ENCODE results near the gene PDHB. TPM values are rescaled to one million over a fixed set of nuclear protein-coding genes. Genes with fewer than 3 reads are reported as not detected.

The PDHB gene
- total RNA-seq, 4 donors from 2014 or later: 51.5 to 139 (median 77.0) TPM

DNA sequence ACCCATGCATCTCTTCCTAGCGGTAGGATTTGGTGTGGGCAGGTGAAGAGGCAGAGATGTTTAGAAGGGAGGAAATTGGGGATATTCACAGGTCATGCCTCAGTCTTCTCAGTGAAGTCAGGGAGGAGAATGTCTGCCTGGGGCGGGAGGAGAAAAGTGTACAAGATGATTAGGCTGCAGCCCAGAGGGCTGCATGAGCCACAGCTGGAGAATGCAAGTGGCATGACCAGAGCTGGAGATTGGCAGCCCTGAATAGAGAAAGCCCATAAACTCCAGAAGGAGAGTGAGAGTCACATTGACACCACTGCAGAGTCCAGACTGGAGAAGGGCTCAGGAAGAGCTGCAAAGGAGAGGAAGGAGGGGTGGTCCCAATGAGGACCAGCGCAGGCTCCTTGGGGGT, 22.6 kb downstream of the PDHB start:
- intact Hi-C loops (cut with DNase I): loop anchor here (5.0 kb wide), 1 partner anchor 89 kb away; no protein-coding TSS in a partner anchor
- Histone ChIP-seq H3K27ac (no peak overlapping the region), H3K36me3 (peaks cover 31 to 37% of the 10 kb centered on the region in 2 donors), H3K4me1 (peaks cover 3 to 6% of the 10 kb centered on the region in 2 donors), H3K9me3 (no peaks in the 10 kb centered on the region), H3K27me3 (no peaks in the 10 kb centered on the region), H3K4me3 (replicated peaks in 1 of 3) (no peak overlapping the region)
- DNase-seq: no peak
- 83 to 96% methylated on average over 3 of the region's 3 CpGs for WGBS, 2 donors
- TF ChIP-seq, protein P1, sequence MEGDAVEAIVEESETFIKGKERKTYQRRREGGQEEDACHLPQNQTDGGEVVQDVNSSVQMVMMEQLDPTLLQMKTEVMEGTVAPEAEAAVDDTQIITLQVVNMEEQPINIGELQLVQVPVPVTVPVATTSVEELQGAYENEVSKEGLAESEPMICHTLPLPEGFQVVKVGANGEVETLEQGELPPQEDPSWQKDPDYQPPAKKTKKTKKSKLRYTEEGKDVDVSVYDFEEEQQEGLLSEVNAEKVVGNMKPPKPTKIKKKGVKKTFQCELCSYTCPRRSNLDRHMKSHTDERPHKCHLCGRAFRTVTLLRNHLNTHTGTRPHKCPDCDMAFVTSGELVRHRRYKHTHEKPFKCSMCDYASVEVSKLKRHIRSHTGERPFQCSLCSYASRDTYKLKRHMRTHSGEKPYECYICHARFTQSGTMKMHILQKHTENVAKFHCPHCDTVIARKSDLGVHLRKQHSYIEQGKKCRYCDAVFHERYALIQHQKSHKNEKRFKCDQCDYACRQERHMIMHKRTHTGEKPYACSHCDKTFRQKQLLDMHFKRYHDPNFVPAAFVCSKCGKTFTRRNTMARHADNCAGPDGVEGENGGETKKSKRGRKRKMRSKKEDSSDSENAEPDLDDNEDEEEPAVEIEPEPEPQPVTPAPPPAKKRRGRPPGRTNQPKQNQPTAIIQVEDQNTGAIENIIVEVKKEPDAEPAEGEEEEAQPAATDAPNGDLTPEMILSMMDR (IDR thresholded peaks at IDR 0.05): no peak
- TF ChIP-seq POLR2A (IDR thresholded peaks at IDR 0.05): no peak

DNA sequence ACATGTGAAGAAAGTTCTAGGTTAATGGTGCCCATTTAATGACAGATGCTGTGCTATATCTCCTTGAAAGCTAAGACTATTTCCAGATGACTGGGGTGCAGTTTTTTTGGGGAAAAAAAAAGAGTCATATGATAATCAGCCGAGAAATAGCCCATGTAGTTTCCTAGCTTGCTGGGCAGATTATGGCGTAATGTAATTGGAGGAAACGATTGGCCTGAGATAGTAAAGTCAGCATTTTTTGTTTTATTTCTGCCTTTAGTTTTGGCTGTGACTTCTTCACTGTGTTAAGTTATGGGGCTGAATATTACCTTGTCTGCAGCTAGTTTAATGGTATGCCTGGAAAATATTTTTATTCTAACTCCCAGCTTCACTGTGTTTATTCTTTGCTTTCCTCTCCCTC, 24.0 kb downstream of the PDHB start:
- 90% methylated on average over 3 of the region's 3 CpGs for WGBS, 2 donors
- TF ChIP-seq POLR2A (IDR thresholded peaks at IDR 0.05): no peak
- TF ChIP-seq, protein P1 (IDR thresholded peaks at IDR 0.05): no peak
- peaks cover 31 to 37% of the 10 kb centered on the region in 2 donors for H3K36me3 ChIP-seq

DNA sequence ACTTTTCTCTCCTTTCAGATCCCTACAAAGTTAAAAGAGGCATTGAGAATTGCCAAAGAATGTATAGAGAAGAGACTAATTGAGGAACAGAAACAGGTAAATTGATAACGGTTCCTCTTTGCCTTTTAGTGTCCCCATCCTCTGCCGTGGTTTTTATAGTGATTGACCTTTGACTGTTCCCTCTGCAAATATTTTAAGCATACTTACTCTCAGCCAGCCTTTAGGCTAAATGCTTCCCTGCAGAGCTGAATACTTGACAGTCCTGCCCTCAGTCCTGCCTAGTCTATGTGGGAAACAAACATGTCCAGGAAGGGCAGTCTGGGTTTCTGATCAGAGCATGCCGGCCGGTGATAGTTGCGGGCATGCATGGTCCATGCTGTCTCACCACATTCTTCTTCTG, 24.7 kb downstream of the PDHB start:
- Histone ChIP-seq H3K36me3 (peaks cover 31 to 37% of the 10 kb centered on the region in 2 donors), H3K4me3 (replicated peaks in 1 of 3) (no peak overlapping the region), H3K9me3 (no peaks in the 10 kb centered on the region), H3K4me1 (peaks cover 3 to 13% of the 10 kb centered on the region in 2 donors), H3K27me3 (no peaks in the 10 kb centered on the region), H3K27ac (no peak overlapping the region)
- intact Hi-C loops (cut with DNase I): no loop called here
- WGBS, 2 donors: 76 to 78% methylated on average over 5 of the region's 5 CpGs
- DNase-seq: no peak
- no peak for TF ChIP-seq POLR2A (IDR thresholded peaks at IDR 0.05)
- TF ChIP-seq, protein P1 (IDR thresholded peaks at IDR 0.05): no peak

More for the DNA sequence above, 24.0 kb downstream of the PDHB start:
- Histone ChIP-seq H3K9me3 (no peaks in the 10 kb centered on the region), H3K27me3 (no peaks in the 10 kb centered on the region), H3K27ac (no peak overlapping the region), H3K4me3 (replicated peaks in 1 of 3) (no peak overlapping the region), H3K4me1 (peaks cover 3 to 11% of the 10 kb centered on the region in 2 donors)
- no peak for DNase-seq
- intact Hi-C loops (cut with DNase I): loop anchor here (5.0 kb wide), 1 partner anchor 87 kb away; no protein-coding TSS in a partner anchor

DNA sequence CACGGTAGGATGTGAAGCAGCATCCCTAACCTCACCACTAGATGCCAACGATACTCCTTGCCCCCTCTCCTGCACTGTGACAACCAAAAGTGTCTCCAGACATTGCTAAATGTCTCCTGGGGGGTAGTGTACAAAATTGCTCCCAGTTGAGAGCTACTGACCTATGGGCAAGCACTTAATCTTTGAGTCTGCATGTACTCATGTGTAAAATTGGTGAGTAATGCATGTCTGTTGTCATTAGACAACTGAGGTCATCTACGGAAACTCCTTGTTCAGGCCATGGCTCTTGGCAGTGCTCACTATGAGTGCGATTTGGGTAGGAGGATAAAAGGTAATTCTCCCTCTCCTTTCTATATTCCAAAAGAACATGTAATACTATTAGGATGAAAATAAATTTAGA, 29.2 kb downstream of the PDHB start:
- WGBS, 2 donors: 44 to 50% methylated on average over 4 of the region's 4 CpGs
- Histone ChIP-seq H3K9me3 (no peaks in the 10 kb centered on the region), H3K27me3 (no peaks in the 10 kb centered on the region), H3K36me3 (peaks cover 8 to 24% of the 10 kb centered on the region in 2 donors), H3K27ac (peak overlapping the region; percentile 21 to 66 (median 40)), H3K4me3 (replicated peaks in 1 of 3) (no peak overlapping the region), H3K4me1 (peaks cover 3 to 12% of the 10 kb centered on the region in 2 donors)
- peak; percentile 40 to 47 for DNase-seq
- TF ChIP-seq, protein P1 (IDR thresholded peaks at IDR 0.05): no peak
- no peak for TF ChIP-seq POLR2A (IDR thresholded peaks at IDR 0.05)
- intact Hi-C loops (cut with DNase I): no loop called here

DNA sequence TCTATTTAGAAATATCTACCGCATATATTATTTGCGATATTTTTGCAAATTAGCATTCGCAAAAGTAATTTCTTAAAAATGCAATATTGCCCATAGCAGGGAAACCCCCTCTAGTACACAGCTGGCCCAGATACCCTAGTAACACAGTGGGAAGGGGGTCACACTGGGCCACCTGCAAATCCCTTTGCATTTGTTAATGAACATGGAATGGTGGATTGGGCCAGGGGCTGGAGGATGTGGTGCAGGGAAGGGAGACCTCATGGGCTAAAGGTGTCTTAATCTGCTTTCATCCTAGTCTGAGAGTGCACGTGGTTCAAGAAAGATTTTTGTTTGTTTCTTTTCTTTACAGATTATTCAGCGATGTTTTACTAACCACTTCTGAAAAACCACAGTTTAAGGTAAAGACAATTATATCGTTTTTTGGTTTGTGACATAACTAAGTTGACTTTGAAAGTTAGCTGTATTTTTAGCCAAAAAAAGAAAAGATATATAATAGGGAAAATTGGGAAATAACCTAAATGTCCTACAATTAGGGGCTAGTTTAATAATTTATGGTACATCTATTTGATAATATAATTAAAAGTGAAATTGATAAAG, 30.0 kb downstream of the PDHB start:
- Histone ChIP-seq H3K4me1 (peaks cover 3 to 12% of the 10 kb centered on the region in 2 donors), H3K9me3 (no peaks in the 10 kb centered on the region), H3K4me3 (replicated peaks in 1 of 3) (no peak overlapping the region), H3K27me3 (no peaks in the 10 kb centered on the region), H3K27ac (no peak overlapping the region), H3K36me3 (peaks cover 15 to 23% of the 10 kb centered on the region in 2 donors)
- DNase-seq: no peak
- intact Hi-C loops (cut with DNase I): no loop called here
- WGBS, 2 donors: 92 to 93% methylated on average over 6 of the region's 6 CpGs
- no peak for TF ChIP-seq POLR2A (IDR thresholded peaks at IDR 0.05)
- TF ChIP-seq, protein P1 (IDR thresholded peaks at IDR 0.05): no peak
